GM21786 (cell line): ENCODE data around the gene IMMP2L.

ENCODE experiments used
- ATAC-seq: cut with Tn5 transposase; IDR thresholded peaks from one replicate; pipeline ENCODE4 v1.9.1; 2021; ENCODE audit not compliant: unreplicated experiment

Gene IMMP2L

GRCh38 chr7:110894111-110894510, 668.2 kb downstream of the IMMP2L start:
- no peak for ATAC-seq

DNA sequence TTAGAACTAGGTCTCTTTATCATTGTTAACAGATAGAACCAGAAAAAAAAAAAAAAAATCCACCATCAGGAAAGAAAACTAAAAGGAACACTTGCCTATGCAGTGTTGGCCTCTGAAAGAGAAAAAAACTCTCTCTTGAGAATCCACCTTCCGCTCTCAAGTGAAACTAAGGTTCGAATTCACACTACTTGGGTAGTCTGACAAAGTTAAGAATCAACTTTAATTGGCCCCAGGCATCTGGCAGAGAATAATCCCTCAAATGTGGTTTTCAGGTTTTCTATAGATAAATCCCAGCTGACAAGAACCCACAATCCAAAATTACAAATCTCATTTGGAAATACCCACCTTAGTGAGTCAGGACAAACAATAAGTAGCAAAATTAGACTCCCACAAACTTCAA, 671.1 kb downstream of the IMMP2L start:
- ATAC-seq = no peak

DNA sequence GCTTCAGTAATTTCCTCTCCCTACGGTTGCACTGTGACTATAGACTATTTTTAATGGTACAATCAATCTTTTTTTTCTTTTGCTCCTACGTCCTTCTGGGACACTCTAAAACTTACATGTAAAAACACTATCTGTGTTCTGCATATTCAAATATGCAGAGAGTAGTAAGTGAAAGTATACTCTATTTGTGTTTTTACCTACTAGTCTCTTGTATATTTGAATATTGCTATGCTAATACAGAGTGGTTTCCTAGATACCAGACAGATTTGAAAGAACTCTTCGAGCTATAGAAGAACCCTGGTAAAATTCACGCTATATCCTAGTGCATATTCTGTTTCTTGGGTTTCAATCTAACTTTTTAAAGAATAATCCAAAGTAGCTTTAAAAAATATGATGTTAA, 672.2 kb downstream of the IMMP2L start:
- no peak for ATAC-seq

- ATAC-seq = no peak
Observed at GRCh38 chr7:110889335-110889734, 673.0 kb downstream of the IMMP2L start.

DNA sequence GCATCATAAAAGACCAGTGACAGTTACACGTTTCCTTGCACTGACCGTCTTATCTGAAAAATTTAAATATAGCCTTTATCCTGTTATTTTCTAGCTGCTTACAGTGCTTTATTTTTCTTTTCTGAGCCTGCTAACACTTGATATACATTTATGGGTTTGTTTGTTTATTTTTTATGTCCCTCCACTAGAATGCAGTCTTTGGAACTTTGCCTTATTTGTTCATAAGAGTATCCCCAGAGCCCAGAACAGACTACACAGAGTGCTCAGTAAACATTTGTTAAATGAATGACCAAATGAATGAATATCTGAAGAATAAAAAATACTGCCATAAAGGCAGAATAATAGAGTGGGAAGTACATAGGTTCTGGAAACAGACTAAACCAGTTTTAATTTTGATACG, 673.7 kb downstream of the IMMP2L start:
- ATAC-seq = no peak

- no peak for ATAC-seq
Observed at GRCh38 chr7:110885474-110885873, 676.8 kb downstream of the IMMP2L start.

- no peak for ATAC-seq
Observed at GRCh38 chr7:110881721-110882120, 680.6 kb downstream of the IMMP2L start.

GRCh38 chr7:110880971-110881370, 681.3 kb downstream of the IMMP2L start:
- no peak for ATAC-seq

DNA sequence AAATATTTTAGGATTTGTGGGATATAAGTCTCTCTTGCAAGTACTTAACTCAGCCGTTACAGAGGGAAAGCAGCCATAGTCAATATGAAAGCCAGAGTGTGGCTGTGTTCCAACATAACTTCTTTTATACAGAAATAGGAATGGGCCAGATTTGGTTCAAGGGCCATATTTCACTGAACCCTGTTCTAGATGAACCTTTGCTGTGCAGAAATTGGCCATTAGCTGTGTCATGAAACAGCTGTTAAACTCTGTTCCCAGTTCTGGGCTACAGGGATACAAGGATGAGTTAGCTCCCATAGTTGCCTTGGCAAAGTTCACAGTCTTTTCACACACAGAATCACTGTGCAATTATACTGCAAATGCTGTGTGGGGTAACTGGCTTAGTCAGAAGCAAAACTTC, 685.3 kb downstream of the IMMP2L start:
- no peak for ATAC-seq

DNA sequence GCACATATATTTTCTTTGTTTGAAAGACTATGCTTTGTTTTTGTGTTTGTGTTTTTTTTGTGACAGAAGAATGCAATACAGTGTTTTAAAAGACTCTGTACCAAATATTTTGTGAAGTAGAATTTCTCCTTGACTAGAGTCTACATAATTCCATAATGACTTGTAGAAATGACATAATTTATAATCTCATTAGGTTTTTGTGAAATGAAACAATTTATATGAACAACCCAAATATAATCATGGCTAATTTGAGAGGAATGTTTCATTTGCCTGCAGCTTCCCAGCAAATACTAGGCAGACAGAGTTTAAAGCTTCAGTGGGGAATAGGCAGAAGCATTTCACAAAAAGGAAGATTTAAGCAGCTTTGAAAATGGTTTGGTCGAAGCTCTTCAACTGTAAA, 686.9 kb downstream of the IMMP2L start:
- no peak for ATAC-seq

- ATAC-seq = no peak
Observed at GRCh38 chr7:110871856-110872255, 690.4 kb downstream of the IMMP2L start.

DNA sequence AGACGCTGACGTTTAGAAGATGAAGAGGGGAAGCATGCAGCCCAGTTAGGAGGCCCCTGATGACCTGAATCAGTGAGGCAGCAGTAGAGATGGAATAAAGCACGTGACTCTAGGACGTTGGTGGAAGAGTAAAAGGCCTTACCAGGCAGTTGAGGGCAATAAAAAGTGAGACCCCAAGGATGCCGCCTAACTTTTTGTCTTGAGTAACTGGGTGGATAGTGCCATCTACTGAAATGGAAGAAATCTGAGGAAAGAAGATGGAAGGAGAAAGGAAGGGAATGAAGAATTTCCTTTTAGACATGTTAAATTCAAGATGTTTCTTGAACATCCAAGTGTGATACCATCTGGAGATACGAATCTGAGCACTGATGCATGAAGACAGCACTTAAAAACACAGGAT, 691.4 kb downstream of the IMMP2L start:
- no peak for ATAC-seq

GRCh38 chr7:110868458-110868857, 693.8 kb downstream of the IMMP2L start:
- ATAC-seq = no peak

DNA sequence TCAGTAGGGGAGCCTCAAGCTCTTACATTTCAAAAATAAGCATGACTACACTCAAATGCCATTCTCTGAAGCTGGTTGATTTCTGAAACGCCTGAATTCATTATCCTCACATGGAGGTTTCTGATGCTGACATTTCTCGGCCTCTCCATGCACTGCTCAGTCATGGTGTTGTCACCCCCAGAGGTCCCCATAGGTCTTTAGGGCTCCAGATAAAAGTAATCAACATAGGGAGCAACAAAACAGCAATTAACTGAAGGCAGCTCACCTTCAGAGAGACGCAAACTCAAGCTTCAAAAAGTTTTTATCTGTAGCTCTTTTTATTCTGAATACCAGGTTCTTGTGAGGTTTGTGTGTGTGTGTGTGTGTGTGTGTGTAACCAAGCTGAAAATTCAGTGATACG, 694.5 kb downstream of the IMMP2L start:
- ATAC-seq = no peak

- ATAC-seq = no peak
Observed at GRCh38 chr7:110863258-110863657, 699.0 kb downstream of the IMMP2L start.

DNA sequence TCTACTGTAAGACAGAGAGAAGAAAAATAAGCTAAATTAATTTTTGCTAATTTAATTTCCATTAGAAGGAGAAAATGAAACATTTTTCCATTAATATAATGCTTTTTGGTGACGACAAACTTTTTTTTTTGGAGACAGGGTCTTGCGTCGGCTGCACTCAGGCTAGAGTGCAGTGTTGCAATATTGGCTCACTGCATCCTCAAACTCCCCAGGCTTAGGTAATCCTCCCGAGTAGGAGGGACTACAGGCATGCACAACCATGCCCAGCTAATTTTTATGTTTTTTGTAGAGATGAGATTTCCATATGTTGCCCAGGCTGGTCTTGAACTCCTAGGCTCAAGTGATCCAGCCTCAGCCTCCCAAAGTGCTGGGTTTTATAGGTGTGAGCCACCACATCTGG, 701.1 kb downstream of the IMMP2L start:
- no peak for ATAC-seq

DNA sequence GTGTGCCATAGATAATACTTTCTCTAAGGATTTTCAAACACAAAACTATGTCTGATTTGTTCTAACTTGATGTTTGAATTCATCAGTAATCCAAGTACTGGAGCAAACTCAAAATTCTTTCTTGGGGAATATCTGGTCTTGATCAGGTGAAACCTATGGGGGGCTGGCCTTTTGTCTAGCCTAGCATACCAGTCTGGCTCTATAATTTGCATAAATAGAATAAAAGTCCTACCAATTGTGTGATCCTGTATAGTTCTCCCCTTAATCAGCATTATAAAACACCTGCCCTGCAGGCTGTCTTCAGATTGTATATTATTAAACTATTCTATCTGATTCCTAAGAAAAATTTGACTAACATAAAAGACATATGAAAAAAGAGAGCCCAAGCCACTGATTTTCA, 705.2 kb downstream of the IMMP2L start:
- no peak for ATAC-seq

DNA sequence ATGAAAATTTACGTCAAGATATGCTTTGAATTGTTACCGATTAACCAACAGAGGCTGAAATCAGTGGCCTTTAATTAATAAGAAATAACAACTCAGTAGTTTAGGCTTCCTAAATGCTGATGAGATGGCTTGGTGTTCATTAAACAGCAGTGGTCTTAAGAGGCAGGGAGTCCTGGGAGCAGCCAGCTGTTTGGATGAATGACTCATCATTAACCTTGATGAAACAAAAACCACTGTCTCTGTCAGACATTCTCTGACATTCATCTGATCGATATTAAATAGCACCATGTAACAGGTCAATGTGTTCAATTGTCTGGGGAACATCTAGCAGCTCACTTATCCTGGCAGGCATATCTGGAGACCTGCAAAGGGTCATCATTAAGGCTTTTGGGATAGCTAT, 705.6 kb downstream of the IMMP2L start:
- ATAC-seq = no peak

DNA sequence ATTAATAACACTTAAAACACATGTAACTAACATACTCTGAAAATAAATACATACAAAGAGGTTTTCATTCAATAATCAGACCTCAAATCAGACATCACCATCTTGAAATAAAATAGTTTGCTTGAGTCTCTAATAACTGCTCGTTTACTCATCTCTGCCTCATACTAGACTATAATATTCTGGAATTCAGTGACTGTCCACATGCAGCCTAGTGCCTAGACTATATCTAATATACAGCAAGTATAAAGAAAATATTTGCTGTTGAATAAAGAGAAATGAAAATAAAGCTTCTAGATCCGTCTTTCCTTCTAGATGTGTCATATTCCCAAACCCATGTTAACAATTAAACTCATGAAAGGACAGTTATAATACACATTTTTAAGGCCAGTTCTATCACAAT, 707.6 kb downstream of the IMMP2L start:
- no peak for ATAC-seq

DNA sequence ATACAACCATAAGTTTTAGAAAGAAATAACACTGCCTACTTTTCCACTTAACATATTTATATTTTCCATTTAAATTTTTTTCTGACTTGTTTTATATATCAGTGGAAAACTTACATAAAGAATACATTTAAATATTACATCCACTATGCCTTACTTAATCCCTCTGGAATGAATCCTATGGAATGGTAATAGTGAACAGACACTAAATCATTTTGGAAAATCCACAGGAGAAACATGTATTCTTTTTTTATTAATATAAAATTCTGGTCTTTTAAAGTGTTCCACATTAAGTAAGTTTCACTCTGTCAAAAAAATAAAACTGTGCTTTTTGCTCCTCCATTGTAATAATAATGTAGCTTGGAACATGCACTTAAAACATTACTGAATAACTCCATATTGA, 708.1 kb downstream of the IMMP2L start:
- ATAC-seq = no peak

DNA sequence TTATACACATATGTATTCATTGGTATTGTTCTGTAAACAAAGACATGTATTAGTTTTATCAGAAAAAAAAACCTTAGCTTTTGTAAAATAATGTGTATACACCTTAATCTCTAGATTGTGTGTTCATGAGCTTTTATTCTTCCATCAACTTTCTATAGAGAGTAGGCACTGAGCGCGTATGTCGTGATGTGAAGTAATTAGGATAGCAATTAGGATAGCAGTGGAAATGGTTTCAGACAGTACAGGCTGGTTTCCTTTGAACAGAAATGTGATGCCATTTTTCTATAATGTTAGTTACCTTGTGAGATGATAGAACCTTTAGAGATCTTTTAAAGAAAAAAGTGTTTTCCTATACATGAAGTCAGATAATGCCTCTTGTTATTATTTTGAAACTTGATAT, 709.0 kb downstream of the IMMP2L start:
- no peak for ATAC-seq

DNA sequence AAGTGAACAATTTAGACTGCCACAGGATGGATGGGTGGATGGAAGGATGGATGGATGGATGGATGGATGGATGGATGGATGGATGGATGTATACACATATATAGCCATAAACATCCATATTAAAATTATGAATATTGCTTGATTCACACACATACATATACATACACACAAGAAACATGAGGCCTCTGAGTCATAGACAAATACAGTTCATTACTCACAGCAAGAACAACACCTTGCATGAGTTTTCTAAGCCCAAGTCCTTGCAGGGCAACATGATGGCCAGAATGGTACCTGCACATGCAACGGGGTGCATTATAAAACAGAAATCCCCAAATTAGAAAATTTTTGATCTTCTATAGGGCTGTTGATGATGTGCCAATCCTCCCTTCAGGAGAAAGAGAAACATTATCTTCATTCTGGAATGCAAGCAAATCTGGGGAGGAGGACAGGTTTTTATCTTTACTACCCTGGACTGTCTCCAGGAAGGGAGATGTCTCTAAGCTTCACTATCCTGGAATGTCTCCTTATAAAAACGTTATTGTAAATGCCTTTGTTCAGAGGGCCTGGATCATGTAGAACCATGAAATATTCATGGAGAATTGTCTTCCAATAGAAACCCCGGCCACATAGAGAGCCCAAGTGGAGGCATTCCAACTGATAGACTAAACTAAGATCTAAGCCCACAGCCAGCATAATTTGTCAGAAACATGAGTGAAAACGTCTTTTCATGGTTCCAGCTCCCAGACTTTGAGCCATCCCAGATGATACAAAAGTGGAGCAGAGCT, 709.9 kb downstream of the IMMP2L start:
- ATAC-seq = no peak

GRCh38 chr7:110850224-110850623, 712.1 kb downstream of the IMMP2L start:
- ATAC-seq = no peak
